GM23248 (cell line): Measurements from ENCODE around the gene RASAL3.

Experiments
- EZH2 ChIP-seq: fragments of 200-600 bp; sonication (generic); IDR thresholded peaks from 2 replicates; pipeline ENCODE4 v1.6.1; 2018; ENCODE audit warnings: antibody characterized with exemption, mild to moderate bottlenecking; ENCODE audit not compliant: insufficient read depth, poor library complexity, severe bottlenecking
- EZH2phosphoT487 ChIP-seq: fragments of 200-600 bp; sonication (generic); IDR thresholded peaks from 2 replicates; pipeline ENCODE4 v1.6.1; 2018; ENCODE audit warnings: antibody characterized with exemption, moderate library complexity, mild to moderate bottlenecking, low read depth; ENCODE audit not compliant: insufficient read depth

DNA sequence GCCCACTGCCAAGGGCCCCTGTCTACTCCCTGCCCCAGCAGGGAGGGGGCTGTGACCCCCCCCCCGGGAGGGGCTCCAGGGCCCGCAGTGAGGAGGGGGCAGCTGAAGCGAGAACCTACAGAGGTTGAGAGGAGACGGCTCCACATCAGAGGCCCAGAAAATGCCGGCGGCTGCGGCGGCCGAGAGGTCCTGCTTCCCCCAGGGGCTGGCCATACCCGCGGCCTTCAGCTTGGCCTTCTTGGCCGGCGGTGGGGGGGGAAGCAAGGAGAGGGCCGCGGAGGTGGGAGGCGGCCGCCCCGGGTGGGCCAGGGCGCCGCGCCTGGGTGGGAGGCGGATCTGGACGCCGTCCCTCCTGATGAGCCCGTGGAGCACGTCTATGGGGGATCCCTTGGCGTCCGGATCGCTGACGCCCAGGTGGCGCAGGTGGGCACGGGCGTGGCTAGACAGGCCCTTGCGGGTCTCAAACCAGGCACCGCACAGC, 36.3 kb downstream of the RASAL3 start:
- TF ChIP-seq EZH2 (no peak), EZH2phosphoT487 (no peak)
